HL-60 (cell line): ENCODE results near the gene MRPS18A.

Experiments used
- DNase-seq, 2 experiments: peaks; one replicate each; pipeline ENCODE4 v3.0.0-alpha.2; 2010 to 2020; ENCODE audit warnings: low read depth in 1 of 2, low spot score in 1 of 2
- H3K27ac ChIP-seq: fragments of 250-450 bp; sonication (Bioruptor Pico); replicated peaks from 2 replicates; pipeline ENCODE4 v1.5.1; 2020; ENCODE audit warnings: mild to moderate bottlenecking, moderate library complexity
- H3K27me3 ChIP-seq: fragments of 250-450 bp; sonication (Bioruptor Pico); 2 replicates; pipeline ENCODE4 v1.5.1; 2021; ENCODE audit warnings: mild to moderate bottlenecking, moderate library complexity; ENCODE audit not compliant: insufficient read depth, poor library complexity, severe bottlenecking
- H3K4me3 ChIP-seq: replicated peaks from 2 replicates; pipeline ENCODE4 v1.5.1; 2011; ENCODE audit warnings: mild to moderate bottlenecking, control low read depth, low read length; ENCODE audit not compliant: insufficient read depth
- GABPA ChIP-seq: IDR thresholded peaks from 2 replicates; pipeline ENCODE4 v1.6.1; 2012; ENCODE audit warnings: low read depth
- POLR2AphosphoS5 ChIP-seq: IDR thresholded peaks from 2 replicates; pipeline ENCODE4 v1.6.1; 2012; ENCODE audit warnings: low read depth
- SPI1 ChIP-seq: IDR thresholded peaks from 2 replicates; pipeline ENCODE4 v1.6.1; 2012; ENCODE audit warnings: low read depth, mild to moderate bottlenecking, borderline replicate concordance
- TF ChIP-seq, protein P1 (sequence below): IDR thresholded peaks from 2 replicates; pipeline ENCODE4 v1.6.1; 2012; ENCODE audit warnings: low read depth; ENCODE audit not compliant: insufficient replicate concordance
- TF ChIP-seq, protein P2 (sequence below): IDR thresholded peaks from one replicate; pipeline ENCODE4 v1.5.1; 2011; ENCODE audit warnings: low read length, control low read depth, inconsistent platforms; ENCODE audit not compliant: insufficient read depth

MRPS18A gene

DNA sequence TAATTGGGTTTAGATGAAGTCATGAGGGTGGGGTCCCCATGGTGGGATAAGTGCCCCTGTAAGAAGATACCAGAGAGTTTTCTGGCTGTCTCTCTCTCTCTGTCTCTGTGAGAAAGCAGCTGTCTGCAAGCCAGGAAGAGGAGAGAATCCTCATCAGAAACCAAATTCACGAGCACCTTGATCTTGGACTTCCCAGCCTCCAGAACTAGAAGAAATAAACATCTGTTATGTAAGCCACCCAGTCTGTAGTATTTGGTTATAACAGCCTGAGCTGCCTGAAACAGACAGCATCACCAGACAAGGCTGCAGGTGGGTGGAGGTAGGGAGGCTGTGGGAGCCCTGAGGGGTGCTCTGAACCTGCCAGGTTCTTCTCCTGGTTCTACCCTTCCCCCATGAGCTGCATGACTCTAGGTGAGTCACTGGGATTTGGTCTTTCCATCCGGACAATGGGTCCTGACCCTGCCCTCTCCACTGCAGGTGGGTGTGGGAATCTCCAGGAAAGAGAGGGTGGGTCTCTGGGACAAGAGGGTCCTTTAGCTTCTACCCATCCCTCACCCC lies 48.1 kb upstream of the MRPS18A start:
- Histone ChIP-seq H3K4me3 (no peak overlapping the region), H3K27ac (no peak overlapping the region), H3K27me3 (no peaks in the 10 kb centered on the region)
- TF ChIP-seq, protein P1, sequence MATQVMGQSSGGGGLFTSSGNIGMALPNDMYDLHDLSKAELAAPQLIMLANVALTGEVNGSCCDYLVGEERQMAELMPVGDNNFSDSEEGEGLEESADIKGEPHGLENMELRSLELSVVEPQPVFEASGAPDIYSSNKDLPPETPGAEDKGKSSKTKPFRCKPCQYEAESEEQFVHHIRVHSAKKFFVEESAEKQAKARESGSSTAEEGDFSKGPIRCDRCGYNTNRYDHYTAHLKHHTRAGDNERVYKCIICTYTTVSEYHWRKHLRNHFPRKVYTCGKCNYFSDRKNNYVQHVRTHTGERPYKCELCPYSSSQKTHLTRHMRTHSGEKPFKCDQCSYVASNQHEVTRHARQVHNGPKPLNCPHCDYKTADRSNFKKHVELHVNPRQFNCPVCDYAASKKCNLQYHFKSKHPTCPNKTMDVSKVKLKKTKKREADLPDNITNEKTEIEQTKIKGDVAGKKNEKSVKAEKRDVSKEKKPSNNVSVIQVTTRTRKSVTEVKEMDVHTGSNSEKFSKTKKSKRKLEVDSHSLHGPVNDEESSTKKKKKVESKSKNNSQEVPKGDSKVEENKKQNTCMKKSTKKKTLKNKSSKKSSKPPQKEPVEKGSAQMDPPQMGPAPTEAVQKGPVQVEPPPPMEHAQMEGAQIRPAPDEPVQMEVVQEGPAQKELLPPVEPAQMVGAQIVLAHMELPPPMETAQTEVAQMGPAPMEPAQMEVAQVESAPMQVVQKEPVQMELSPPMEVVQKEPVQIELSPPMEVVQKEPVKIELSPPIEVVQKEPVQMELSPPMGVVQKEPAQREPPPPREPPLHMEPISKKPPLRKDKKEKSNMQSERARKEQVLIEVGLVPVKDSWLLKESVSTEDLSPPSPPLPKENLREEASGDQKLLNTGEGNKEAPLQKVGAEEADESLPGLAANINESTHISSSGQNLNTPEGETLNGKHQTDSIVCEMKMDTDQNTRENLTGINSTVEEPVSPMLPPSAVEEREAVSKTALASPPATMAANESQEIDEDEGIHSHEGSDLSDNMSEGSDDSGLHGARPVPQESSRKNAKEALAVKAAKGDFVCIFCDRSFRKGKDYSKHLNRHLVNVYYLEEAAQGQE = no peak
- TF ChIP-seq GABPA (no peak), POLR2AphosphoS5 (no peak), SPI1 (no peak)
- TF ChIP-seq, protein P2, sequence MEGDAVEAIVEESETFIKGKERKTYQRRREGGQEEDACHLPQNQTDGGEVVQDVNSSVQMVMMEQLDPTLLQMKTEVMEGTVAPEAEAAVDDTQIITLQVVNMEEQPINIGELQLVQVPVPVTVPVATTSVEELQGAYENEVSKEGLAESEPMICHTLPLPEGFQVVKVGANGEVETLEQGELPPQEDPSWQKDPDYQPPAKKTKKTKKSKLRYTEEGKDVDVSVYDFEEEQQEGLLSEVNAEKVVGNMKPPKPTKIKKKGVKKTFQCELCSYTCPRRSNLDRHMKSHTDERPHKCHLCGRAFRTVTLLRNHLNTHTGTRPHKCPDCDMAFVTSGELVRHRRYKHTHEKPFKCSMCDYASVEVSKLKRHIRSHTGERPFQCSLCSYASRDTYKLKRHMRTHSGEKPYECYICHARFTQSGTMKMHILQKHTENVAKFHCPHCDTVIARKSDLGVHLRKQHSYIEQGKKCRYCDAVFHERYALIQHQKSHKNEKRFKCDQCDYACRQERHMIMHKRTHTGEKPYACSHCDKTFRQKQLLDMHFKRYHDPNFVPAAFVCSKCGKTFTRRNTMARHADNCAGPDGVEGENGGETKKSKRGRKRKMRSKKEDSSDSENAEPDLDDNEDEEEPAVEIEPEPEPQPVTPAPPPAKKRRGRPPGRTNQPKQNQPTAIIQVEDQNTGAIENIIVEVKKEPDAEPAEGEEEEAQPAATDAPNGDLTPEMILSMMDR = no peak
- DNase-seq = no peak

DNA sequence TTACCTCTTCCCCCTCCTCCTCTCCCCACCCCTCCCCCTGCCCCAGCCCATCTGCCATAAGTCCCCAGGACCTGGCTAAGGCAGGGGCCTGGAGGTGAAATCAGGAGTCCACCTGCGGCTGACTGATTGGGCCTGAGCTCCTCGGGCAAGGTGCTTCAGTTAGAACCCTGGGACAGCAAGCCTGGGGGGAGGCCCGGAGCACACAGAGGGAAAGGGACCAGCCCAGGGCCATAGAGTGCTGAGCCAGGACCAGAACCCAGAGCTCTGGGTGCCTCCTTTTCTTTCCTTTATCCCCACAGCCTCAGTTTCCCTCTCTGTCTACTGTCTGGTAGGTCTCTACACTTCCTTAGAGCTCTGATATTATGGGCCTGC lies 46.7 kb upstream of the MRPS18A start:
- no peak overlapping the region for H3K27ac ChIP-seq
- TF ChIP-seq GABPA (no peak), POLR2AphosphoS5 (no peak), SPI1 (no peak)
- TF ChIP-seq, protein P1 = no peak
- TF ChIP-seq, protein P2 = no peak
- H3K4me3 ChIP-seq = no peak overlapping the region

DNA sequence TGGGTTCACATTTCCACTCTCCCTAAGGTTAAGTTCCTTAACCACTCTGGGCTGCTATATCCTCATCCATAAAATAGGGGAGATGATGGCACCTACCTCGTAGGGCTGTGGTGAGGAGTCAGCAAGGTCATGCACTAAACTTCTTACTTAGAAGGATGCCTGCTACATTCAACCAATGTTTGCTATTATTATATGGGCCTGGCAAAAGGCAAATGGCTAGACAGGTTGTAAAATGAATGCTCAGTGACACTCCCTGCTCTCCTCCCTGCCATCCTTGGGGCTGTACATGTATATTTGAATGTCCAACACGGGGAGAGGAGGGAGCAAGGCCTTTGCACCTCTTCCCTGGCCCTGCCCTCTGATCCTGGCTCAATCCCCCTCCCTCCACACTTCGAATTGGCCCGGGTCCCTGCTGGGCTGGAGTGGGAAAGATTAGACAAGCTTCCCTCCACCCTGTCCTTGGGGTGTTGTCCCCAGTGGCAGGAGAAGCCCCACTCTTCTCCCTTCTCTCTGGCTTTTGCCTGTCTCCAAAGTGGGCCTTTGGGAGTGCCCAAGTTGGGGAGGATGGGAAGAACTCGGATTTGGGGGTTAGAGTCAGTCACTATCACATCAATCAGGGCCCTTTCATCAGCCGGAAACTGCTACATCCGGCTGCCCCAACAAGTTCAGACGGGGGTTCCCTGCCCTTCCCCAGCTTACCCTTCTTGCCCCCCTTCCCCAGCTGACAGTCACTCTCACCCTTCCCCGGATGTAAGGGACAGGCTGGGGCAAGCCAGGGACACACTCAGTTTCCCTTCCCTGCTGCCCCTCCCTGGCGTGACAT lies 46.1 kb upstream of the MRPS18A start:
- DNase-seq = no peak
- no peaks in the 10 kb centered on the region for H3K27me3 ChIP-seq
- no peak overlapping the region for H3K27ac ChIP-seq
- no peak for TF ChIP-seq SPI1
- no peak for TF ChIP-seq GABPA
- no peak overlapping the region for H3K4me3 ChIP-seq

More for the DNA sequence above, 46.7 kb upstream of the MRPS18A start:
- DNase-seq = no peak
- no peaks in the 10 kb centered on the region for H3K27me3 ChIP-seq

DNA sequence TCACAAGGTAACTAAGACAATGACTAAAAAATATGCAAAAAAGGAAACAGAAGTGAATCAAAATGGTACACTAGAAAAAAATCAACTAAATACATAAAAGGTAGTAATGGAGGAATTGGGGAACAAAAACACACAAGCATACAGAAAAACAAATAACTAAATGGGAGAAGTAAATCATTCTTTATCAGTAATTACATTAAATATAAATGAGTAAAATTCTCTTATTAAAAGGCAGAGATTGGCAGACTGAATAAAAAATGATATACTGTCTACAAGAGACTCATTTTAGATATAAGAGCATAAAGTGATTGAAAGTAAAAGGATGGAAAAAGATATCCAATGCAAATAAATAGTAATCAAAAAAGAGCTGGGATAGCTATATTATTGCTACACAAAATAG lies 43.0 kb upstream of the MRPS18A start:
- DNase-seq = no peak
- Histone ChIP-seq H3K4me3 (no peak overlapping the region), H3K27ac (no peak overlapping the region)

More for the DNA sequence above, 43.0 kb upstream of the MRPS18A start:
- no peaks in the 10 kb centered on the region for H3K27me3 ChIP-seq
- TF ChIP-seq, protein P2 = no peak
- TF ChIP-seq GABPA (no peak), SPI1 (no peak), POLR2AphosphoS5 (no peak)
- TF ChIP-seq, protein P1 = no peak
